ENCODE results near the gene FBP1. TPM values are rescaled to one million over a fixed set of nuclear protein-coding genes. Genes with fewer than 3 reads are reported as not detected.

FBP1 gene
- 10 to 100 TPM in 1 of 4 donors, 1 to 10 TPM in 2, under 1 TPM in 1; 0.99 to 12.1 (median 6.6) TPM for total RNA-seq

GRCh38 chr9:94639061-94639998, at the start of gene FBP1:
FBP1 (minus strand) TSS chr9:94639518; CDS start chr9:94639310, 208 bp downstream.
- intact Hi-C loops (cut with DNase I; ENCODE audit: low total_unique reads): no loop called here
- no peak for DNase-seq (ENCODE audit: low spot score in 2 of 2)
- peak within 1 kb of the TSS; percentile 22 for H3K4me3 ChIP-seq (ENCODE audit: low read depth, poor library complexity, severe bottlenecking)
- WGBS, 2 donors: 13 to 29% methylated on average over 29 to 58 of the region's 79 CpGs
- TF ChIP-seq, protein P1, sequence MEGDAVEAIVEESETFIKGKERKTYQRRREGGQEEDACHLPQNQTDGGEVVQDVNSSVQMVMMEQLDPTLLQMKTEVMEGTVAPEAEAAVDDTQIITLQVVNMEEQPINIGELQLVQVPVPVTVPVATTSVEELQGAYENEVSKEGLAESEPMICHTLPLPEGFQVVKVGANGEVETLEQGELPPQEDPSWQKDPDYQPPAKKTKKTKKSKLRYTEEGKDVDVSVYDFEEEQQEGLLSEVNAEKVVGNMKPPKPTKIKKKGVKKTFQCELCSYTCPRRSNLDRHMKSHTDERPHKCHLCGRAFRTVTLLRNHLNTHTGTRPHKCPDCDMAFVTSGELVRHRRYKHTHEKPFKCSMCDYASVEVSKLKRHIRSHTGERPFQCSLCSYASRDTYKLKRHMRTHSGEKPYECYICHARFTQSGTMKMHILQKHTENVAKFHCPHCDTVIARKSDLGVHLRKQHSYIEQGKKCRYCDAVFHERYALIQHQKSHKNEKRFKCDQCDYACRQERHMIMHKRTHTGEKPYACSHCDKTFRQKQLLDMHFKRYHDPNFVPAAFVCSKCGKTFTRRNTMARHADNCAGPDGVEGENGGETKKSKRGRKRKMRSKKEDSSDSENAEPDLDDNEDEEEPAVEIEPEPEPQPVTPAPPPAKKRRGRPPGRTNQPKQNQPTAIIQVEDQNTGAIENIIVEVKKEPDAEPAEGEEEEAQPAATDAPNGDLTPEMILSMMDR (IDR thresholded peaks at IDR 0.05): no peak
- TF ChIP-seq POLR2A (IDR thresholded peaks at IDR 0.05): no peak

- no peak for DNase-seq (ENCODE audit: low spot score in 2 of 2)
- H3K4me3 ChIP-seq (ENCODE audit: low read depth, poor library complexity, severe bottlenecking): no peak overlapping the region
- TF ChIP-seq POLR2A (IDR thresholded peaks at IDR 0.05): no peak
- TF ChIP-seq, protein P1 (IDR thresholded peaks at IDR 0.05): no peak
- intact Hi-C loops (cut with DNase I; ENCODE audit: low total_unique reads): no loop called here
- WGBS, 2 donors: 48 to 51% methylated on average over 2 of the region's 2 CpGs
Measured at GRCh38 chr9:94687451-94687850, 48.1 kb upstream of the FBP1 start.

DNA sequence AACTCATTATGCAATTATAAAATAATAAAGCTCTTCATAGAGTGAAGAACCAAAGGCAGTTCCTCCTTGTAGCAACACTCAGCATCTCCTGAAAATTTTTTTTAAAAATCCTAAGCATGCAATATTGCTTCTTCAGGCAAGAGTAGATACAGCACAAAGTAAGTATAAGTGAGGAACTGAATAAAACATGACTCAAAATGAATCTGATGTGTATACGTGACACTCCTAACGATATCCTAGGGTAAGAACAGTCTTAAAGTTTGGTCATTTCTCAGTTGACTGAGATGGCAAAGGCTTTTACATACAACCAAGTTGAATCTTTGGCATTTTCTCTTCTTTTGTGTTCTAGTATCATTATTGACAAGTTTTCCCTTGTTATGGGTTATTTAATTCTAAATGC, 46.0 kb upstream of the FBP1 start:
- TF ChIP-seq, protein P1 (IDR thresholded peaks at IDR 0.05): no peak
- TF ChIP-seq POLR2A (IDR thresholded peaks at IDR 0.05): no peak
- no peak for DNase-seq (ENCODE audit: low spot score in 2 of 2)
- WGBS, 2 donors: 78 to 85% methylated on average over 2 of the region's 2 CpGs
- intact Hi-C loops (cut with DNase I; ENCODE audit: low total_unique reads): no loop called here
- H3K4me3 ChIP-seq (ENCODE audit: low read depth, poor library complexity, severe bottlenecking): no peak overlapping the region

DNA sequence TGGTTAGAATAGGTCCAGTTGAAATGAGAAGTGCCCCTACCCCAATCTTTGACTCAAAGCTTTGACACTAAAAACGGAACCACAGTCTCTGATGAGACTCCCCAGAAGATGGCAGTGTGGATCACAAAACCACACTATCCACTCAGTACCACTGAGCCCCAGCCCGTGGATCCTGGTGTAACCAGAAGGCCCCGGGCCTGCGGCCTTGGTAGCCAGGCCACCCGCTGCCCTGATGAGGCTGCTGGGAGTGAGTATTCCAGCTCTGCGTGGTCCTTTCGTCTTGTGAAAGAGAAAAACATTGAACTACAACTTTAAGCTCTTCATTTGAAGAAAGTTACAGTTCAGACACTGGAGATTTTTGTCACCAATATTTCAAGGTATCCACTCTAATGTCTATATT, 42.2 kb upstream of the FBP1 start:
- WGBS, 2 donors: 7 to 8% methylated on average over 7 of the region's 7 CpGs
- DNase-seq (ENCODE audit: low spot score in 2 of 2): peak; percentile 72 to 89
- H3K4me3 ChIP-seq (ENCODE audit: low read depth, poor library complexity, severe bottlenecking): no peak overlapping the region
- TF ChIP-seq, protein P1 (IDR thresholded peaks at IDR 0.05): no peak
- TF ChIP-seq POLR2A (IDR thresholded peaks at IDR 0.05): no peak
- intact Hi-C loops (cut with DNase I; ENCODE audit: low total_unique reads): loop anchor here (5.0 kb wide), 1 partner anchor 446 kb away; no protein-coding TSS in a partner anchor

DNA sequence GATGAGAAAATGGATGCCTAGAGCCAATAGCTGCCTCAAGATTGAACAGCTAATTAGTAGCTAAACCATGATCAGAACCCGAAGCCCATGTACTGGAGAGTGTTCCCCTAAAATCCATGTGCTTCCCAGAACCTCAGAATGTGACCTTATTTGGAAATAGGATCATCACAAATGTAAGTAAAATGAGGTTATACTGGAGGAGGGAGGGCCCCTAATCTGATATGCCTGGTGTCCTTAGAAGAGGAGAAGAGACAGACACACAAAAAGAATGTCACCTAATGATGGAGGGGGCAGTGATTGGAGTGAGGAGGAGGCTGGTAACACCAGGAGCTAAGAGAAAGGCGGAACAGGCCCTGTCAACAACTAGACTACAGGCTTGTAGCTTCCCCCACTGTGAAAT, 41.3 kb upstream of the FBP1 start:
- intact Hi-C loops (cut with DNase I; ENCODE audit: low total_unique reads): loop anchor here (5.0 kb wide), 1 partner anchor 447 kb away; no protein-coding TSS in a partner anchor
- 88% methylated on average over 2 of the region's 2 CpGs for WGBS, 2 donors
- no peak for TF ChIP-seq POLR2A (IDR thresholded peaks at IDR 0.05)
- TF ChIP-seq, protein P1 (IDR thresholded peaks at IDR 0.05): no peak
- no peak overlapping the region for H3K4me3 ChIP-seq (ENCODE audit: low read depth, poor library complexity, severe bottlenecking)
- no peak for DNase-seq (ENCODE audit: low spot score in 2 of 2)

Measured in lower leg skin (tissue), 4 donors.